Measurements from ENCODE around the gene CDK14. TPM values are rescaled to one million over a fixed set of nuclear protein-coding genes. Genes with fewer than 3 reads are reported as not detected.

Gene CDK14
- polyA plus RNA-seq, 1 donor: 9.7 TPM

DNA sequence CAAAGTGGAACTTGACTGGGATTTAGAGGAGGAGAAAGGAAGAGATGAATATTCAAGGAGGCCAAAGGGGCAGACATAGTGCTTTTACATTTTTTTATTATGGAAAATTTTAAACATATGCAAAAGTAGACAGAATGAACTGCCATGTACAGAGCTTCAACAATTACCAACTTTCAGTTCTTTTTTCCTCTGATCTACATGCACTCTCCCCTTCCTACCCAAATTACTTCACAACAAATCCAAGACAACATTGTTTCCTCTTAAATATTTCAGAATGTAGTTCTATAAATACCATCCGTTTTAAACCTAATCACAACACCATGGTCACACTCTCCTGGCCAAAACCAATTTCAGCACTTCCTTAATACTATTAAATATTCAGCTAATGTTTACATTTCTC is 584.6 kb downstream of the CDK14 start:
- H3K4me3 ChIP-seq (ENCODE audit: low read length): no peak overlapping the region
- 89% methylated on average over 1 of the region's 1 CpG for WGBS (ENCODE audit: insufficient coverage, low lambda C conversion rate)
- no peaks in the 10 kb centered on the region for H3K36me3 ChIP-seq (ENCODE audit: control insufficient read depth, insufficient read depth, low read length)
- no peaks in the 10 kb centered on the region for H3K9me3 ChIP-seq (ENCODE audit: control insufficient read depth, low read depth, low read length)
- H3K27me3 ChIP-seq (ENCODE audit: control insufficient read depth, insufficient read depth, low read length): no peaks in the 10 kb centered on the region
- no peak for DNase-seq
- no peak overlapping the region for H3K27ac ChIP-seq (ENCODE audit: low read length)
- no peaks in the 10 kb centered on the region for H3K4me1 ChIP-seq (ENCODE audit: control insufficient read depth, insufficient read depth, low read length)

DNA sequence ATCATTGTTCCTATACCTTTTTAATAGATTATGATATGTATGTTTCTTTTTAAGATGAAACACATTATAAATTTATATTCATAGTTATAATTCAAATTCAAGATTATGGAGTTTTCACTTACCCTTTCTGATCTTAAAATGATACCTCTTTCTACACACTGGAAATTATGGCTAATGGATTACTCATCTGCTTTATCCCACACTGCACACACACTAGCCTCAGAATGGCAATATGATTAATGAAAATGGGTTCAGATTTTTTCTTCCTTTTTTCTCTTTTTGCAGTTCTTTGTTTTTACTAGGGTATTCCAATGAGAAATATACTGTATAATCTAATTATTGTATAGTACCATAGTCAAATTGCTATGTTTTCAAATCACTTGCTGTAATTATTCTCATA is 585.8 kb downstream of the CDK14 start:
- no peak for DNase-seq
- no peaks in the 10 kb centered on the region for H3K4me1 ChIP-seq (ENCODE audit: control insufficient read depth, insufficient read depth, low read length)
- H3K27me3 ChIP-seq (ENCODE audit: control insufficient read depth, insufficient read depth, low read length): no peaks in the 10 kb centered on the region
- H3K27ac ChIP-seq (ENCODE audit: low read length): no peak overlapping the region
- no peaks in the 10 kb centered on the region for H3K36me3 ChIP-seq (ENCODE audit: control insufficient read depth, insufficient read depth, low read length)
- no peaks in the 10 kb centered on the region for H3K9me3 ChIP-seq (ENCODE audit: control insufficient read depth, low read depth, low read length)
- no peak overlapping the region for H3K4me3 ChIP-seq (ENCODE audit: low read length)

DNA sequence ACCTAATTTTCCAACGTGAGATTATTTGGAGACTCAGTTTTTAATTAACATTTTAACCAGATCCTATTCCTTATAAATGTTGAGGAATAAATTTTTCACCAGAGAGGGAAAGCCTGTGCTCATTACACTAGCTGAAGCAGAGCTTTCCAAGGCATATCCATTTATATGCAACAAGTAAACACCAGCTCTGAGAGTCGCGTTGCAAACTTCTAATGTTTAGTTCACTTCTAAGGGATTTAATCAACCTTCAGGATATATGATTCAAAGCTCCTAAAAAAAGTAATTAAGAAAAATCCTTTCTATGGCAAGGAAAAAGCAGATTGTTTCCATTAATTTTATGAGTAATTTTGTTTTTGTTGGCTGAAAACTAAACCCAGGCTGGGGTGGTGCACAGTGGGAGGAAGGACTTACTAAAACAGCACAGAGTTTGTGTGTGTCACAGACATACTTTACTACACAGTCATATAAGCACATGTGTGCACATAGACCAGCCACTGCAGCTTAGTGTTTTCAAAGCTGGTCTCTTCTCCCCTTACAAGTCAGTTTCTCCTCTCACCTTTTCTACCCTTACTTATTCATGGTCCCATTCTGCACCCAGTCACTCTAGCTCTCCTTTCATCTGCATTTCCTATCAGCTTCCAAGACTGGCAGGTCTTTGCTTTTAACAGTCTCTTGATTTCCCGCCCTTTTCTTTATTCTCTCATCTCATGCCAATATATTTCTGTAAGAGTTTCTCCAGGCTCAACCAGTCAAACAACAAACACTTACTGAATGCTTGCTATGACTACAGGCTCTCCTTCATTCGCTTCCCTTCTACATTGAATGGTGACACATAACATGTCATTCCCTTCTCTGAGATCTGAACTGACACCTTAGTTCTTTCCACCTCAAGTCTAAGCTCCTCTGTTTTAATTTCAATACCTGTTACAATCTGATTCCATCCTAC is 587.0 kb downstream of the CDK14 start:
- no peaks in the 10 kb centered on the region for H3K4me1 ChIP-seq (ENCODE audit: control insufficient read depth, insufficient read depth, low read length)
- H3K27me3 ChIP-seq (ENCODE audit: control insufficient read depth, insufficient read depth, low read length): no peaks in the 10 kb centered on the region
- WGBS (ENCODE audit: insufficient coverage, low lambda C conversion rate): 79% methylated on average over 2 of the region's 5 CpGs
- no peak overlapping the region for H3K27ac ChIP-seq (ENCODE audit: low read length)
- DNase-seq: no peak
- no peaks in the 10 kb centered on the region for H3K9me3 ChIP-seq (ENCODE audit: control insufficient read depth, low read depth, low read length)
- H3K4me3 ChIP-seq (ENCODE audit: low read length): no peak overlapping the region
- no peaks in the 10 kb centered on the region for H3K36me3 ChIP-seq (ENCODE audit: control insufficient read depth, insufficient read depth, low read length)

DNA sequence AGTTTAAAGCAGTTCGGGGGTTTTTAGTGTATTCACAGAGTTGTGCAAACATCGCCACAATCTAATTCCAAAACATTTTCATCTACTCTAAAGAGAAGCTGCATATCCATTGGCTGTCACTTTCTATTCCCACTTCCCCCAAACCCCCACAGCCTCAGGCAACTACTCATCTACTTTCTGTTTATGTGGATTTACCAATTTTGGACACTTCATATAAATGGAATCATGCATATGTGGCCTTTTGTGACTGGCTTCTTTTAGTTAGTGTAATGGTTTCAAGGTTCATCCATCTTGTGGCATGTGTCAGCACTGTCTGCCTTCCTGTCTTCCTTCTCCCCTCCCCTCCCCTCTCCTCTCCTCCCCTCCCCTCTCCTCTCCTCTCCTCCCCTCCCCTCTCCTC is 589.6 kb downstream of the CDK14 start:
- 100% methylated on average over 1 of the region's 2 CpGs for WGBS (ENCODE audit: insufficient coverage, low lambda C conversion rate)
- H3K9me3 ChIP-seq (ENCODE audit: control insufficient read depth, low read depth, low read length): no peaks in the 10 kb centered on the region
- H3K4me3 ChIP-seq (ENCODE audit: low read length): no peak overlapping the region
- no peak overlapping the region for H3K27ac ChIP-seq (ENCODE audit: low read length)
- no peak for DNase-seq
- no peaks in the 10 kb centered on the region for H3K4me1 ChIP-seq (ENCODE audit: control insufficient read depth, insufficient read depth, low read length)
- H3K27me3 ChIP-seq (ENCODE audit: control insufficient read depth, insufficient read depth, low read length): no peaks in the 10 kb centered on the region
- H3K36me3 ChIP-seq (ENCODE audit: control insufficient read depth, insufficient read depth, low read length): no peaks in the 10 kb centered on the region

DNA sequence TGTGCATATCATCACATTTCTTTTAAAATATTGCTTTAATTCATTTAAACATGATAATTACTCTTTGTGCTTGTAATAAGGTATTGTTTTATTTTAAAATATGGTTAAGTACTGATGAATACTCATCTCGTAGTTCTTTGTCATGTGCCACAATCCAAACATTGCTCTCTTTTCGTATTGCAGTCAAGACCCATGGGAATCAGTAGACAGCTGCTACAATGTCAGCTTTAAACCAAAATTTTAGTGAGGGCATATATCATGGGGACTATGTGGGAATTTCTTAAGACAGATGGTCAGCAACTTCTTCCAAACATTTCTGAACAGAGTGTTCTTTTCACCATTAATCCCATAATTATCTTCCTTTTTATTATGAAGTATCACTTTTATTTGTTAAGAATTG is 590.9 kb downstream of the CDK14 start:
- no peaks in the 10 kb centered on the region for H3K36me3 ChIP-seq (ENCODE audit: control insufficient read depth, insufficient read depth, low read length)

DNA sequence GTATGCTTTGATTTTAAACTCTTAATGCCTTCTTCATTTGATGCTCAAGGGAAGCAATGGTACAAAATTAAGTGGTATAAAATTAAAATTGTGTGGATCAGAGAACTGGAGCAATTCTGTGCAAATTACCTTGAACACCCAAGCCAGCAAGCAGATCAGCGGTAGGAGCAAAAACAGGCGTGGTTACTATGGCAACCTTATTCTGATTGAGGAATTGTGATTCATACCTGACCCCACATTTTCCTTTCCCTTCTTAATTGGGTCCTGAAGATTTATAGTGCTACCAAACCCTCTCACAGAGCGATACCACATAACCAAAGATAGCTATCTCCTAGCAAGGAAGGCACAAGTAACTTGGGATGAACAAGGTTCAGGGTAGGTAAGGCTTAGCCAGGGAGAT is 595.6 kb downstream of the CDK14 start:
- Histone ChIP-seq H3K27ac (ENCODE audit: low read length) (no peak overlapping the region), H3K27me3 (ENCODE audit: control insufficient read depth, insufficient read depth, low read length) (no peaks in the 10 kb centered on the region), H3K36me3 (ENCODE audit: control insufficient read depth, insufficient read depth, low read length) (no peaks in the 10 kb centered on the region), H3K4me3 (ENCODE audit: low read length) (no peak overlapping the region), H3K4me1 (ENCODE audit: control insufficient read depth, insufficient read depth, low read length) (no peaks in the 10 kb centered on the region), H3K9me3 (ENCODE audit: control insufficient read depth, low read depth, low read length) (no peaks in the 10 kb centered on the region)
- no CpG with 5 or more reads among the region's 3 CpGs for WGBS (ENCODE audit: insufficient coverage, low lambda C conversion rate)
- no peak for DNase-seq

More for the DNA sequence above, 590.9 kb downstream of the CDK14 start:
- Histone ChIP-seq H3K9me3 (ENCODE audit: control insufficient read depth, low read depth, low read length) (no peaks in the 10 kb centered on the region), H3K27ac (ENCODE audit: low read length) (no peak overlapping the region), H3K4me3 (ENCODE audit: low read length) (no peak overlapping the region), H3K4me1 (ENCODE audit: control insufficient read depth, insufficient read depth, low read length) (no peaks in the 10 kb centered on the region), H3K27me3 (ENCODE audit: control insufficient read depth, insufficient read depth, low read length) (no peaks in the 10 kb centered on the region)
- no CpG with 5 or more reads among the region's 2 CpGs for WGBS (ENCODE audit: insufficient coverage, low lambda C conversion rate)
- DNase-seq: no peak

DNA sequence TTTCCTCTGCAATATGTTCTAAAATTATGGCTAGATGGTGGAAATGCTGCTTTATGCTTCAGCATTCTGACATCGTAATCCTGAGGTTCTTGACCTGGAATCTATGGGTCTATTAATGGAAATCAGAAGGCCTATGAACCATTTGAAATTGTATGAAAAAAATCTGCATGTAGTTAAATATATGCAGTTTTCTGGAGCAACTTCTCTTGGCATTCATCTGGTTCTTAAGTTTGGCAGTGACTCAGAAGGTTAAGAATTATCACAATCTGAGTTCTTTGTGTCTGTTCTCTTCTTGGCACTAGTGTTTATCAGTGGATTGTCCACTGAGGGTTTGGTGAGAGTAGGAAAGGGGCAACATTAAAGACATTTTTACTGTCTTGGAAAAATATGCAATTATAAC is 597.0 kb downstream of the CDK14 start:
- Histone ChIP-seq H3K4me3 (ENCODE audit: low read length) (no peak overlapping the region), H3K27ac (ENCODE audit: low read length) (no peak overlapping the region)
- WGBS (ENCODE audit: insufficient coverage, low lambda C conversion rate): 80% methylated on average over 1 of the region's 1 CpG

DNA sequence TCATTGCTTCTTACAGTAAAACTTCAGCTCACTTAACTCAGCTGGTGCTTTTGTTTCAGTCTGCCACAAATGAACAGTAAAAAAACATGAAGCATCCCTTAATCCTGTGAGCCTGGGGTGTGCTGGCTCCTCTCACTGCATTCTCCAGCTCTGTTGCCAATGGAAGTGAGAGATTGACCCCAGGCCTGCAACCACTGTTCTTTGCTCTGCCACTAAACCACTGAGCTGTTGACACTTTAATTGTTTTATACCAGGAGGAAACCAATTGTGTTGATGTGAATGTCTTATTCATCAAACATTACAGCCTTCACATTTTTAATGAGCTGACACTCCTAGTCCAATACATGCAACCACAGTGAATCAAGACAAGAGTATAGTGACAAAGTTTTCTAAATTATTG is 598.7 kb downstream of the CDK14 start:
- H3K4me3 ChIP-seq (ENCODE audit: low read length): no peak overlapping the region
- H3K27ac ChIP-seq (ENCODE audit: low read length): no peak overlapping the region
- H3K27me3 ChIP-seq (ENCODE audit: control insufficient read depth, insufficient read depth, low read length): no peaks in the 10 kb centered on the region
- DNase-seq: no peak
- H3K4me1 ChIP-seq (ENCODE audit: control insufficient read depth, insufficient read depth, low read length): no peaks in the 10 kb centered on the region
- H3K9me3 ChIP-seq (ENCODE audit: control insufficient read depth, low read depth, low read length): no peaks in the 10 kb centered on the region
- H3K36me3 ChIP-seq (ENCODE audit: control insufficient read depth, insufficient read depth, low read length): no peaks in the 10 kb centered on the region

More for the DNA sequence above, 597.0 kb downstream of the CDK14 start:
- Histone ChIP-seq H3K27me3 (ENCODE audit: control insufficient read depth, insufficient read depth, low read length) (no peaks in the 10 kb centered on the region), H3K36me3 (ENCODE audit: control insufficient read depth, insufficient read depth, low read length) (no peaks in the 10 kb centered on the region), H3K4me1 (ENCODE audit: control insufficient read depth, insufficient read depth, low read length) (no peaks in the 10 kb centered on the region), H3K9me3 (ENCODE audit: control insufficient read depth, low read depth, low read length) (no peaks in the 10 kb centered on the region)
- DNase-seq: no peak

DNA sequence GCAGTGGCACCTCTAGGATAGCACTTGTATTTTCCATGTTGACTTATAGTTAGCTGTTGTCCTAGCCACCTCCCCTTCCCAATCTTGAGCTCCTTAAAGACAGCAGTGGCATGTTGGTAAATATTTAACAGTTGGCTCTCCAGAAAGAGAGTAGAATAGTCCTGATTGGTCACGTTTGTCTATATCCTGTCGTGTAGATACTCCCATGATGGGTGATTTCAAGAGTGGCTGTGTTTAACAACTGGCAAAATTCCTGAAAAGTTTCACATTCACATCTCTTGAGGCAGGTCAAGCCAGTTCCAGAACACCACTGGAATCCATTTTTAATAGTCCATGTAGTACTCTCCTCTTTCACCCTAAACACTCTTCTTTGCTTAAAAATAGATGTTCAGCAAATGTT is 599.9 kb downstream of the CDK14 start:
- Histone ChIP-seq H3K36me3 (ENCODE audit: control insufficient read depth, insufficient read depth, low read length) (no peaks in the 10 kb centered on the region), H3K9me3 (ENCODE audit: control insufficient read depth, low read depth, low read length) (no peaks in the 10 kb centered on the region), H3K4me1 (ENCODE audit: control insufficient read depth, insufficient read depth, low read length) (no peaks in the 10 kb centered on the region), H3K4me3 (ENCODE audit: low read length) (no peak overlapping the region), H3K27me3 (ENCODE audit: control insufficient read depth, insufficient read depth, low read length) (no peaks in the 10 kb centered on the region), H3K27ac (ENCODE audit: low read length) (no peak overlapping the region)
- WGBS (ENCODE audit: insufficient coverage, low lambda C conversion rate): 60% methylated on average over 1 of the region's 2 CpGs
- no peak for DNase-seq

DNA sequence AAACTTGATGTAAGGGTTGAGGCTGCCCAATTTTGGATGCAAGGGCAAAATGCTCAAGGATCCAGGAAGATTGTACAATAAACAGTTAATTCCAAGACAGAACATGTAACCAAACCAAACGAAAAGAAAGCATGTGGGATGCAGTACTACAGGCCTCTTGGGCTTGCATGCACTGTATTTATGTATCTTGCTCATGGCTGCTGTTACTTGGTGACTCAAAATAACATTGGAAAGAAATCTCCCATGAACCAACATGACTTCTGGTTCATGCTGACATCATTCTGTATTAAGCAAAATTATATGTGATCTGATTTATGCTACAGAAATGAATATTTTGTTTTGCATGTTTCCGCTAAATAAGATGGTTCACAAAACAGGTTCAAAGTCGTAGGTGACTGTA is 602.2 kb downstream of the CDK14 start:
- 80% methylated on average over 3 of the region's 3 CpGs for WGBS (ENCODE audit: insufficient coverage, low lambda C conversion rate)
- no peak for DNase-seq

DNA sequence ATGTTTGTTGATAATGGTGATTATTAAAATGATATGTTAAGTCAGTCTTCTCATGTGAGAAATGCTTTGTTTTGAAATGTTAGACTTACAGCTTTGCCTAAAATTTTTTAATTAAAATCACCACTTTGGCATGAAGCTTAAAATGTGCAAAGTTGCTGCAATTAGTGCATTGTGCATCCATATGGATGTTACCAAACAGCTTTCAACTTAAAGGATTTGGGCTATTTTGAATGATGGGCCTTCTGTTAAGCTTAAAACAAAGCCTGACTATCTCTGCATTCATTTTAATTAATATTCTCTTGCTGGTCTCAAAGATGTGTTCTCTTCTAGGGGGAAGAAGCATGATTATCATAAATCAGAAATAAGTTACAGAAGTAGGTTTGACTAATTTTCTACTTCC is 603.5 kb downstream of the CDK14 start:
- Histone ChIP-seq H3K27ac (ENCODE audit: low read length) (no peak overlapping the region), H3K4me3 (ENCODE audit: low read length) (no peak overlapping the region), H3K36me3 (ENCODE audit: control insufficient read depth, insufficient read depth, low read length) (no peaks in the 10 kb centered on the region), H3K9me3 (ENCODE audit: control insufficient read depth, low read depth, low read length) (no peaks in the 10 kb centered on the region), H3K4me1 (ENCODE audit: control insufficient read depth, insufficient read depth, low read length) (no peaks in the 10 kb centered on the region), H3K27me3 (ENCODE audit: control insufficient read depth, insufficient read depth, low read length) (no peaks in the 10 kb centered on the region)
- DNase-seq: no peak

More for the DNA sequence above, 602.2 kb downstream of the CDK14 start:
- Histone ChIP-seq H3K27ac (ENCODE audit: low read length) (no peak overlapping the region), H3K4me3 (ENCODE audit: low read length) (no peak overlapping the region), H3K4me1 (ENCODE audit: control insufficient read depth, insufficient read depth, low read length) (no peaks in the 10 kb centered on the region), H3K36me3 (ENCODE audit: control insufficient read depth, insufficient read depth, low read length) (no peaks in the 10 kb centered on the region), H3K27me3 (ENCODE audit: control insufficient read depth, insufficient read depth, low read length) (no peaks in the 10 kb centered on the region), H3K9me3 (ENCODE audit: control insufficient read depth, low read depth, low read length) (no peaks in the 10 kb centered on the region)

Data from large intestine (tissue), 3 donors.